K562 (cell line): ENCODE results near the gene CENPV. TPM values are rescaled to one million over a fixed set of nuclear protein-coding genes. Genes with fewer than 3 reads are reported as not detected.

Experiments used
- ARID3A ChIP-seq: IDR thresholded peaks from 2 replicates; pipeline ENCODE4 v1.6.1; 2012; ENCODE audit warnings: low read depth, low read length, improper control_type of control experiment, borderline replicate concordance
- CBFA2T2 ChIP-seq: fragments of 450-650 bp; conservative IDR thresholded peaks from 2 replicates; pipeline ENCODE4 v1.6.1; 2017; ENCODE audit warnings: mild to moderate bottlenecking
- CBFA2T3 ChIP-seq: fragments of 450-650 bp; IDR thresholded peaks from 2 replicates; pipeline ENCODE4 v1.6.1; 2017
- CREB1 ChIP-seq, 2 experiments: sonication (generic) in 1 of 2; formaldehyde crosslinking in 1 of 2; IDR thresholded peaks; 2 replicates each; pipeline versions ENCODE4 v1.6.1 to v1.8.0; 2012 to 2022; ENCODE audit warnings: inconsistent platforms in 1 of 2, mild to moderate bottlenecking in 1 of 2, missing genetic modification reagents in 1 of 2, moderate library complexity in 1 of 2
- FOXA3 ChIP-seq, 2 experiments: fragments of 450-650 bp in 1 of 2; sonication (generic) in 1 of 2; formaldehyde crosslinking; IDR thresholded peaks in 1 of 2; conservative IDR thresholded peaks in 1 of 2; 2 replicates each; pipeline versions ENCODE4 v1.4.0 to v1.8.0; 2020 to 2022; ENCODE audit warnings: mild to moderate bottlenecking in 2 of 2, missing genetic modification reagents in 1 of 2
- FOXP4 ChIP-seq: sonication (generic); formaldehyde crosslinking; IDR thresholded peaks from 2 replicates; pipeline ENCODE4 v1.8.0; 2022; ENCODE audit warnings: mild to moderate bottlenecking, missing genetic modification reagents, borderline replicate concordance
- HCFC1 ChIP-seq: IDR thresholded peaks from 2 replicates; pipeline ENCODE4 v1.6.1; 2012; ENCODE audit warnings: low read depth, low read length, improper control_type of control experiment
- KDM2B ChIP-seq: fragments of 250-450 bp; sonication (Bioruptor Pico); IDR thresholded peaks from 2 replicates; pipeline ENCODE4 v1.8.0; 2021; ENCODE audit warnings: mild to moderate bottlenecking, moderate library complexity
- MAFG ChIP-seq: fragments of 450-650 bp; conservative IDR thresholded peaks from 2 replicates; pipeline ENCODE4 v1.6.1; 2016; ENCODE audit warnings: missing genetic modification characterization, missing compliant biosample characterization
- MED1 ChIP-seq: sonication (generic); formaldehyde crosslinking; IDR thresholded peaks from 2 replicates; pipeline ENCODE4 v1.8.1; 2023; ENCODE audit warnings: missing genetic modification reagents, borderline replicate concordance
- PRPF4 ChIP-seq: fragments of 200-400 bp; formaldehyde crosslinking; IDR thresholded peaks from one replicate; pipeline ENCODE4 v1.6.1; 2017; ENCODE audit warnings: low read length, low read depth, mild to moderate bottlenecking; ENCODE audit not compliant: insufficient read depth, poor library complexity, severe bottlenecking
- RBBP5 ChIP-seq: fragments of 200-600 bp; sonication (generic); IDR thresholded peaks from 2 replicates; pipeline ENCODE4 v1.6.1; 2012; ENCODE audit warnings: borderline replicate concordance, mild to moderate bottlenecking, low read length, control low read depth, inconsistent platforms; ENCODE audit not compliant: insufficient read depth, poor library complexity, severe bottlenecking
- ZBTB17 ChIP-seq: fragments of 450-650 bp; formaldehyde crosslinking; IDR thresholded peaks from 2 replicates; pipeline ENCODE4 v1.4.0; 2020; ENCODE audit warnings: mild to moderate bottlenecking
- ZFX ChIP-seq: sonication (generic); formaldehyde crosslinking; IDR thresholded peaks from 2 replicates; pipeline ENCODE4 v1.8.0; 2022; ENCODE audit warnings: mild to moderate bottlenecking, missing genetic modification reagents, moderate library complexity
- ZNF232 ChIP-seq: sonication (generic); formaldehyde crosslinking; IDR thresholded peaks from 2 replicates; pipeline ENCODE4 v1.8.0; 2022; ENCODE audit warnings: mild to moderate bottlenecking, missing genetic modification reagents
- ZNF512 ChIP-seq: IDR thresholded peaks from 2 replicates; pipeline ENCODE4 v1.6.1; 2016; ENCODE audit warnings: missing genetic modification characterization, missing compliant biosample characterization
- polyA plus RNA-seq, 8 experiments: library from polyadenylated mRNA; depleted of rRNA in 4 of 8; stranded (reverse) in 5 of 8; unstranded in 3 of 8; fragments of >200 nt; fragmentation: Nextera tagmentation in 2 of 8; fragmentation: Illumina TruSeq in 1 of 8; extraction: Ambion mirVana in 2 of 8; extraction: Trizol in 1 of 8; gene quantifications; 2 replicates each; pipeline versions ENCODE4 v1.2.1 to v1.2.3, GENCODE V29; 2011 to 2014; ENCODE audit warnings: inconsistent platforms in 1 of 8, missing spikeins in 1 of 8
- total RNA-seq, 7 experiments: library from RNA; depleted of rRNA in 6 of 7; stranded (reverse); fragments of >200 nt in 6 of 7; fragmentation: Illumina TruSeq in 2 of 7; extraction: Trizol in 2 of 7; gene quantifications; 2 replicates each; pipeline versions ENCODE4 v1.2.1 to v1.2.3, GENCODE V29; 2011 to 2021; ENCODE audit warnings: low replicate concordance in 1 of 7
- TF ChIP-seq, protein P1 (sequence below): sonication (generic); formaldehyde crosslinking; IDR thresholded peaks from 2 replicates; pipeline ENCODE4 v1.8.0; 2022; ENCODE audit warnings: missing genetic modification reagents, mild to moderate bottlenecking, borderline replicate concordance

Gene CENPV
- total and polyA plus RNA-seq, 9 of the 15 experiments (the other 6 are each of a cell fraction or from before 2014, with no cell fraction given): 17.8 to 131 (median 89.3) TPM

- TF ChIP-seq, protein P1, sequence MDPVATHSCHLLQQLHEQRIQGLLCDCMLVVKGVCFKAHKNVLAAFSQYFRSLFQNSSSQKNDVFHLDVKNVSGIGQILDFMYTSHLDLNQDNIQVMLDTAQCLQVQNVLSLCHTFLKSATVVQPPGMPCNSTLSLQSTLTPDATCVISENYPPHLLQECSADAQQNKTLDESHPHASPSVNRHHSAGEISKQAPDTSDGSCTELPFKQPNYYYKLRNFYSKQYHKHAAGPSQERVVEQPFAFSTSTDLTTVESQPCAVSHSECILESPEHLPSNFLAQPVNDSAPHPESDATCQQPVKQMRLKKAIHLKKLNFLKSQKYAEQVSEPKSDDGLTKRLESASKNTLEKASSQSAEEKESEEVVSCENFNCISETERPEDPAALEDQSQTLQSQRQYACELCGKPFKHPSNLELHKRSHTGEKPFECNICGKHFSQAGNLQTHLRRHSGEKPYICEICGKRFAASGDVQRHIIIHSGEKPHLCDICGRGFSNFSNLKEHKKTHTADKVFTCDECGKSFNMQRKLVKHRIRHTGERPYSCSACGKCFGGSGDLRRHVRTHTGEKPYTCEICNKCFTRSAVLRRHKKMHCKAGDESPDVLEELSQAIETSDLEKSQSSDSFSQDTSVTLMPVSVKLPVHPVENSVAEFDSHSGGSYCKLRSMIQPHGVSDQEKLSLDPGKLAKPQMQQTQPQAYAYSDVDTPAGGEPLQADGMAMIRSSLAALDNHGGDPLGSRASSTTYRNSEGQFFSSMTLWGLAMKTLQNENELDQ (CRISPR knock-in tag): no peak
- TF ChIP-seq KDM2B (CRISPR knock-in tag): no peak
- TF ChIP-seq CBFA2T2: peak; percentile 78
- no peak for TF ChIP-seq ZBTB17 (CRISPR knock-in tag)
- no peak for TF ChIP-seq CREB1 (IDR thresholded peaks at IDR 0.05)
- TF ChIP-seq CREB1 (CRISPR knock-in tag; IDR thresholded peaks at IDR 0.05): no peak
- TF ChIP-seq FOXP4 (CRISPR knock-in tag): no peak
- no peak for TF ChIP-seq RBBP5
- TF ChIP-seq ZNF512 (tag): no peak
- no peak for TF ChIP-seq ZNF232 (CRISPR knock-in tag)
- TF ChIP-seq FOXA3 (CRISPR knock-in tag; conservative IDR thresholded peaks at IDR 0.05 in 1 of 2, IDR thresholded peaks at IDR 0.05 in 1 of 2): no peak
- no peak for TF ChIP-seq ZFX (CRISPR knock-in tag)
- TF ChIP-seq MAFG (tag): no peak
- TF ChIP-seq PRPF4: no peak
- no peak for TF ChIP-seq MED1 (CRISPR knock-in tag)
- TF ChIP-seq HCFC1: no peak
- TF ChIP-seq ARID3A: no peak
- peak; percentile 90 for TF ChIP-seq CBFA2T3
These were observed 55.1 kb downstream of the CENPV start (continued) for GRCh38 chr17:16298140-16298662.
